NCI-H2196 treated with DMSO at 0.1 percent for 48 hours (cell line): ENCODE data around the gene NFIA.

Experiments
- DNase-seq: peaks from one replicate; lab custom pipeline; 2025; ENCODE audit not compliant: unreplicated experiment; lab: John Stamatoyannopoulos, UW

NFIA gene

GRCh38 chr1:61175976-61176375 is 93.6 kb downstream of the NFIA start:
- DNase-seq: no peak

- DNase-seq: no peak
Observed at GRCh38 chr1:61181067-61182038, 99.0 kb downstream of the NFIA start.

DNA sequence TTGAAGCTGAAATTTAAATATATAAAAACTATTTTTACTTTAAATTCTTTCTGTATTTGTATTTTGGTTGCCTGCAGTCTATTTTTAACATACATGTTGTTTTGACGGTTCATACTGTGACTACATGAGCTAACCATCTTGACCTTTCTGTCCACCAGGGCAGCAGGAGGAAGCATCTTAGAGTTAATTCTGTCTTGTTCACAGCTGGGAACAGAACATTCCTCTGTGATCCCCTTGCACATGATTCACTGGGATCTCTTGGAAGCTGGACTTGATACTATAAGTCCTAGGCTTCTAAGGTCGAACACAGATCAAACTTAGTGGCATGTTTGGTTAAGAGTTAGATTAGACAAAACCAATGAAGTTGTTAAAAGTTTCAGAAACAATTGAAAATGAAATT is 99.7 kb downstream of the NFIA start:
- no peak for DNase-seq

DNA sequence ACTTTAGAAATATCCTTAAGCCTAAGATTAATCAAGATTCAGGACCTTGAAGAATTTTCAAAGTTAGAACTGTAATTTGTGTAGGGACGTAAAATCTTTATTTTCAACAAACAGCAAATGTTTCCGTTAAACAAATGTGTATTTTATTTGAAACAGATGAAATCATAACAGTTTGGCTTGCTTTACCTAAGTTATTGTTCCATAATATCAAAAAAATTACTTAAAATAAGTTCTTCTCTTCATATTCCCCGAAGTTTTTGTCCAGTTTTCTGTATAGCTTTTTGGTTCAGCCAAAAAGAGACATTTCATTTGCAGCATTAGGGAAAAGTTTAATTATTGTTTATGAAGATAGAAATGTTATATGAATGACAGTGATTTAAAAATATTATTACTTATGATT is 100.1 kb downstream of the NFIA start:
- no peak for DNase-seq

- DNase-seq: peak; percentile 79
Observed at GRCh38 chr1:61183471-61184039, 101.2 kb downstream of the NFIA start.

GRCh38 chr1:61184040-61184713 is 101.8 kb downstream of the NFIA start:
- DNase-seq: peak; percentile 92

GRCh38 chr1:61184714-61185106 is 102.3 kb downstream of the NFIA start:
- DNase-seq: no peak

DNA sequence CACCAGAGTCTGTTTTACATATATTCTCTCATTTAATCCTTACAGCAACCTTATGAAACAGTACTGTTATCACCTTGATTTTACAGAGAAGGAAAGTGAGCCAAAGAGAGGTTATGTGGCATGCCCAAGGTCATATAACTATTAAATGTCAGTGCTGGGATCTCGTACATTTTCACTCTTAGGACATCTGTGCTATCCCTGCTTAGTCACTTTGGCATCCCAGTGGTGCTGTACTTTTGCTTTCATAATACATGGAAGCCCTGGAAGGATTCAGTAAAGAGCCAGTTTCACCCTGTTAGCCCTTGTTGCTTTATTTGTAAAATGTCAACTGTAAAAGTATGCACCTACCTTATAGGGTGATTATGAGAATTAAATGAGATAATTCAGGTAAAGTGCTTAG is 104.4 kb downstream of the NFIA start:
- no peak for DNase-seq

- no peak for DNase-seq
Observed at GRCh38 chr1:61187352-61188086, 105.2 kb downstream of the NFIA start.

GRCh38 chr1:61190153-61190552 is 107.8 kb downstream of the NFIA start:
- no peak for DNase-seq

DNA sequence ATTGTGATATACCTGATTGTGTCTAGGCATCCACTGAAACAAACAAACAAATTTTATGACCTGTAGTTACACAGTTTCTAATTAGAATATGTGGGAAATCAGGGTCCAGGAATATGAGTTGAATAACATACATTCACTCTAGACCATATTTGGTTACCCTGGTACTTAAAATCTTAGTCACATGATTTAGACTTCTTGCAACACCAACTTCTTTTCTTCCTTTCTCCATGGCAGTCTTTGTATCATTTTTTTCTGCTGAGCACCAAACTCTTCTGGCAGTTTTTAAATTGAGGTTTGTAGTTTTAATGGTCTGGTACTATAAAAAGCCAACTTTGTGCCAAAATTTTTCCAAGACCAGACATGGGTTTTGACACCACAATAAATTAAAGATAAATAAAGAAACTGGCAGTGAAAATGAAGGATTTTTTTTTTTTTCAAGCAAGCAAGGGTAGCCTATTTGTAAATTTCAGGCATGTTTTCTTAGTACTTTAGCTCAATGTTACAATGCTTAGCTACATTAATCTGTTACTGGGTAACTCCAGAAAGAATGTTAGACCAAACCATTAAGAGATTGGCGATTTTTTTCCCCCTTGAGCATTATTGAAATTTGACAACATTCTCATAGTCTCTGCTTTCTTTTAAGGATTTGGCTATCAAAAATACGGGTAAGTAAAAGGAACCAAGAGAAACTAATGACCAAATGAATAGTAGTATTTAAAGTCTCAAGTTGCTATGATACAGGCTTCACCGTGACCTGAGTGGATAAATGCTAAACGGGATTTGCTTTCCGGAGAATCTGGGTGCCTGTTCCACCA is 108.5 kb downstream of the NFIA start:
- no peak for DNase-seq

GRCh38 chr1:61191433-61191720 is 109.0 kb downstream of the NFIA start:
- no peak for DNase-seq

GRCh38 chr1:61192663-61193330 is 110.4 kb downstream of the NFIA start:
- DNase-seq: no peak

DNA sequence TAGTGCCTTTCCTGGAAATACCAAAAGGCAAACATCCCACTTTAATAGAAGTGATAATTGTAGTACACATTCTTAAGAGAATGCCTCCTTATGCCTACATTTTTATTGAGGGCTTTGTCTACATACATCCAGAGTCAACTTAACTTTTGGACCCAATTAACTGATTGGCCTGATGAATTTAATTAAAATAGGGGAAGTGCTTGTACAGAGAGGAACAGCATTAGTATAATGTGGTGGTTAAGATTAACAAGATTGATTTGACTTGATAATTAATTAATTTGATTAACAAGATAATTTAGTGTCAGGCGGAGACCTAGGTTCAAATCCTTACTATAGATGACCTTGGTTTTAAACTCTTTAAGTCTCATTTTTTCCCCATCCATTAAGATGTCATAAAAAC is 111.4 kb downstream of the NFIA start:
- DNase-seq: no peak

DNA sequence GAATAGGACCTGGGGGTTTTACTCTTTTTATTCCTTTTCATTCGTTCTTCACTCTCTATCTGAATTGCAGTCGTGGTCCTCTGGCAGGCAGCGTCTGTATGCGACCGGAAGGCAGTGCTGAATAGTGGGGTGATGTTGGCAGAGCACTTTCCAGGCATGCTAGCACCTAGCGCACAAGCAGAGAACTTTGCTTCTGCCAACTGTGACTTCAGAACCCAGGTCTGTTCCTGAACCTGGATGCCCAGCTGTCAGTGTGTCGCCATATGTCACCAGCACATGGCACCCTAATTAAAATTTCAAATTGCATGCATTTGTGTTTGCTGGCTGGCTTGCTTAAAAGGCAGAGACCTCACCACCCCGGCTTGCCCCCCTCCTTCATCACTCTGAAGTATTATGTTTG is 116.2 kb downstream of the NFIA start:
- DNase-seq: no peak

- DNase-seq: no peak
Observed at GRCh38 chr1:61201035-61201434, 118.7 kb downstream of the NFIA start.

DNA sequence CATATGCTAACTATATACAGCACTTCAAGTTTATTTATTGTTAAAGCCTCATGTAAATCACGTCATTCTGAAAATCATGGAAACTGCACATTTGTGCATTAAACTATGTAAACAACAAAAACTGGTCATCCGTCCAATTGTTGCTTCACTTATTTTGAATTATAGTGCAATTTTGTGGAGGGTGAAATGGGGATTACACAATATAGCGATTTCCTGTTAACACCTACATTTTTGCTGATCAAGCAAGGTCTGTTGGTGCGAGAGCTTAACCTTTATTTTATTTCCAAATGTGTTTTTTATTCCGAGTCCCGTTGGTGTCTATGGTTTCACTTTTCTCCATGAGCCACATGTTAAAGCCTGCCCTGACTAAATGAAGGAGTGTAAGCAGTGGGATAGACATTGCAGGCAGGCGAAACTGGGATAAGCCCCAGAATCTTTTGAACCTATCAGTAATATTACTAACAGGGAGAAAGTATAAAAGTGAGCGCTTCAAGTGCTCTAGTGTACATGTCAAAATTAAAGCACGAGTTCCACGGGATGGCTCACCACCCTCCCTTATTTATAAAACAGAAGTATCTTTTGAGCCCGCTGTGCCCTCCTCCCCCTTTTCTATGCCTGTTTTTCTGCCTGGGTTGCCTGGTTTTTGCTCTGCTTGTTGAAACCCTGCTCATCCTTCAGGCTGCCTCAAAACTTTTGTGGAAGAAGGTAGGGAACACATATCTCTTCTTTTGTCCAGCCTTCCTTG is 120.7 kb downstream of the NFIA start:
- DNase-seq: no peak

GRCh38 chr1:61204528-61204927 is 122.2 kb downstream of the NFIA start:
- no peak for DNase-seq

DNA sequence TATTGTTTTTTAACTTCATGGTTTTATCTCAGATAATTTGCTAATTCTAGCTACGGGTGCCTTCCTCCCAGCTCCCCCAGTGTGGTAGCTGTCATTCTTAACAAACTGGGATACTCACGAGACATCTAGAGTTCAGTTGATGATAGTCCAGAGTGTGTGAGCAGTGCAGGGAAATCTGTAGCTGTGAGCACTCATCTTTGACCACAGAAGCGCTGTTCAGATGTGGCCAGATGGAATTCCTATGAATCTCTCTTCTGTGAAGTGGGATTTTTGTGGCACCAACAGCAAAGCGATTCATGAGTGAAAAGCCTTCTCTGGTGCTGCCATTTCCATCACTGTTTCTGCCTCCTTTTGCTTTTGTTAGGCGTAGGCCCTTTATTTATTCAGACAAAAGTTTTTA is 125.1 kb downstream of the NFIA start:
- DNase-seq: no peak
